Neural progenitor cell (in vitro differentiated cells): ENCODE measurements around the gene ETV1. TPM values are rescaled to one million over a fixed set of nuclear protein-coding genes. Genes with fewer than 3 reads are reported as not detected.

Source experiments
- DNase-seq: peaks from one replicate; pipeline ENCODE4 v3.0.0-alpha.2; 2016; ENCODE audit warnings: low spot score
- H2AFZ ChIP-seq: fragments of 200-600 bp; sonication (generic); replicated peaks from 2 replicates; pipeline ENCODE4 v1.6.1; 2016; ENCODE audit warnings: antibody characterized with exemption
- H3F3A ChIP-seq: fragments of 200-600 bp; sonication (generic); 2 replicates; pipeline ENCODE4 v1.6.1; 2016; ENCODE audit warnings: antibody characterized with exemption, low read depth
- H3K27ac ChIP-seq: fragments of 200-600 bp; sonication (generic); 2 replicates; pipeline ENCODE4 v1.5.1; 2016; ENCODE audit warnings: mild to moderate bottlenecking
- H3K27me3 ChIP-seq: fragments of 200-600 bp; sonication (generic); 2 replicates; pipeline ENCODE4 v1.6.1; 2016; ENCODE audit warnings: mild to moderate bottlenecking, moderate library complexity
- H3K36me3 ChIP-seq: fragments of 200-600 bp; sonication (generic); 2 replicates; pipeline ENCODE4 v1.5.1; 2016
- H3K4me1 ChIP-seq: fragments of 200-600 bp; sonication (generic); 2 replicates; pipeline ENCODE4 v1.6.1; 2016; ENCODE audit warnings: mixed run types
- H3K4me2 ChIP-seq: fragments of 200-600 bp; sonication (generic); 2 replicates; pipeline ENCODE4 v1.6.1; 2016
- H3K4me3 ChIP-seq: fragments of 200-600 bp; sonication (generic); 2 replicates; pipeline ENCODE4 v1.5.1; 2016
- H3K79me2 ChIP-seq: fragments of 200-600 bp; sonication (generic); 2 replicates; pipeline ENCODE4 v1.6.1; 2016; ENCODE audit warnings: low read depth
- H3K9ac ChIP-seq: fragments of 200-600 bp; sonication (generic); 2 replicates; pipeline ENCODE4 v1.6.1; 2016
- H3K9me3 ChIP-seq: fragments of 200-600 bp; sonication (generic); 2 replicates; pipeline ENCODE4 v1.5.1; 2016; ENCODE audit warnings: low read depth
- H4K20me1 ChIP-seq: fragments of 200-600 bp; sonication (generic); 2 replicates; pipeline ENCODE4 v1.6.1; 2016; ENCODE audit warnings: low read depth
- H3K27ac Mint-ChIP-seq: 3 replicates; pipeline ENCODE4 v1.8.0; 2021; ENCODE audit warnings: mixed read lengths
- H3K27me3 Mint-ChIP-seq: 2 replicates; pipeline ENCODE4 v1.8.0; 2022; ENCODE audit warnings: low read depth, mild to moderate bottlenecking, inconsistent platforms, moderate library complexity, mixed read lengths; ENCODE audit not compliant: insufficient read depth
- H3K36me3 Mint-ChIP-seq: 3 replicates; pipeline ENCODE4 v1.8.0; 2021; ENCODE audit warnings: mixed read lengths
- H3K4me1 Mint-ChIP-seq: 3 replicates; pipeline ENCODE4 v1.8.0; 2021; ENCODE audit warnings: mixed read lengths
- H3K4me3 Mint-ChIP-seq: 3 replicates; pipeline ENCODE4 v1.8.0; 2021; ENCODE audit warnings: mild to moderate bottlenecking, moderate library complexity, mixed read lengths
- H3K9me3 Mint-ChIP-seq: 3 replicates; pipeline ENCODE4 v1.8.0; 2020; ENCODE audit warnings: mixed read lengths
- CTCF ChIP-seq: fragments of 200-600 bp; sonication (generic); IDR thresholded peaks from 2 replicates; pipeline ENCODE4 v1.5.1; 2017; ENCODE audit warnings: antibody characterized with exemption, mild to moderate bottlenecking
- EZH2 ChIP-seq: fragments of 200-600 bp; sonication (generic); IDR thresholded peaks from 2 replicates; pipeline ENCODE4 v1.6.1; 2017; ENCODE audit warnings: antibody characterized with exemption, mild to moderate bottlenecking, moderate library complexity
- EZH2phosphoT487 ChIP-seq: fragments of 200-600 bp; sonication (generic); IDR thresholded peaks from 2 replicates; pipeline ENCODE4 v1.6.1; 2017; ENCODE audit warnings: antibody characterized with exemption
- total RNA-seq: library from RNA; depleted of rRNA; stranded (reverse); fragments of >200 nt; gene quantifications from 2 replicates; pipeline ENCODE4 v1.2.3, GENCODE V29; 2015; ENCODE audit warnings: low replicate concordance

The ETV1 gene
- total RNA-seq, 1 donor from 2014 or later: 36.8 TPM

- H3F3A ChIP-seq: no peaks in the 10 kb centered on the region
- Mint-ChIP-seq H3K9me3 (no peaks in the 10 kb centered on the region), H3K4me3 (no peak overlapping the region), H3K4me1 (no peaks in the 10 kb centered on the region), H3K36me3 (peaks cover 31% of the 10 kb centered on the region), H3K27ac (no peak overlapping the region), H3K27me3 (peaks cover under 1% of the 10 kb centered on the region)
- no peaks in the 10 kb centered on the region for H3K9me3 ChIP-seq
- TF ChIP-seq EZH2 (no peak), EZH2phosphoT487 (no peak), CTCF (no peak)
- H3K27me3 ChIP-seq: no peaks in the 10 kb centered on the region
- H3K27ac ChIP-seq: no peak overlapping the region
- no peak overlapping the region for H3K9ac ChIP-seq
- no peak overlapping the region for H3K4me2 ChIP-seq
- H3K36me3 ChIP-seq: no peaks in the 10 kb centered on the region
- H2AFZ ChIP-seq: no peak overlapping the region
- no peak overlapping the region for H3K4me3 ChIP-seq
- no peaks in the 10 kb centered on the region for H3K4me1 ChIP-seq
- DNase-seq: no peak
- no peaks in the 10 kb centered on the region for H4K20me1 ChIP-seq
- H3K79me2 ChIP-seq: no peaks in the 10 kb centered on the region
Observed at GRCh38 chr7:13947535-13947934, 41.9 kb downstream of the ETV1 start.

- Histone ChIP-seq H3K9ac (no peak overlapping the region), H3K4me2 (no peak overlapping the region), H3K9me3 (no peaks in the 10 kb centered on the region), H3F3A (no peaks in the 10 kb centered on the region), H3K27me3 (no peaks in the 10 kb centered on the region), H3K27ac (no peak overlapping the region), H3K79me2 (no peaks in the 10 kb centered on the region), H3K36me3 (no peaks in the 10 kb centered on the region), H2AFZ (no peak overlapping the region), H3K4me3 (no peak overlapping the region), H3K4me1 (no peaks in the 10 kb centered on the region), H4K20me1 (no peaks in the 10 kb centered on the region)
- H3K4me1 Mint-ChIP-seq: no peaks in the 10 kb centered on the region
- DNase-seq: no peak
- no peak overlapping the region for H3K27ac Mint-ChIP-seq
- H3K27me3 Mint-ChIP-seq: no peaks in the 10 kb centered on the region
- peaks cover 37% of the 10 kb centered on the region for H3K36me3 Mint-ChIP-seq
- TF ChIP-seq EZH2phosphoT487: no peak
- TF ChIP-seq CTCF: no peak
- TF ChIP-seq EZH2: no peak
- H3K9me3 Mint-ChIP-seq: no peaks in the 10 kb centered on the region
- no peak overlapping the region for H3K4me3 Mint-ChIP-seq
Observed at GRCh38 chr7:13946181-13946580, 43.3 kb downstream of the ETV1 start.

GRCh38 chr7:13945670-13946069 lies 43.8 kb downstream of the ETV1 start:
- no peaks in the 10 kb centered on the region for H3K27me3 Mint-ChIP-seq
- Histone ChIP-seq H3K4me1 (no peaks in the 10 kb centered on the region), H3K9ac (no peak overlapping the region), H3K9me3 (no peaks in the 10 kb centered on the region), H4K20me1 (no peaks in the 10 kb centered on the region), H3K4me3 (no peak overlapping the region), H3K79me2 (no peaks in the 10 kb centered on the region), H3F3A (no peaks in the 10 kb centered on the region), H3K27me3 (no peaks in the 10 kb centered on the region), H3K27ac (no peak overlapping the region), H2AFZ (no peak overlapping the region), H3K36me3 (no peaks in the 10 kb centered on the region), H3K4me2 (no peak overlapping the region)
- no peaks in the 10 kb centered on the region for H3K4me1 Mint-ChIP-seq
- H3K9me3 Mint-ChIP-seq: no peaks in the 10 kb centered on the region
- no peak for DNase-seq
- no peak overlapping the region for H3K4me3 Mint-ChIP-seq
- H3K27ac Mint-ChIP-seq: no peak overlapping the region
- TF ChIP-seq EZH2phosphoT487: no peak
- TF ChIP-seq CTCF: no peak
- no peak for TF ChIP-seq EZH2
- peaks cover 38% of the 10 kb centered on the region for H3K36me3 Mint-ChIP-seq
